Activated naive CD8-positive, alpha-beta T cell treated with anti-CD3 and anti-CD28 coated beads, Interleukin-2, amount 50 U/mL, for 24 hours (primary cell): ENCODE results near the gene TBL1X.

Experiments used
- ATAC-seq: fragments of 150-1000 bp; cut with Tn5 transposase; one replicate; pipeline ENCODE4 v1.10.0; 2021
- DNase-seq: peaks from one replicate; pipeline ENCODE4 v3.0.0; 2021
- H3K27ac Mint-ChIP-seq: one replicate; pipeline ENCODE4 v1.8.0; 2021; ENCODE audit warnings: mild to moderate bottlenecking, mixed read lengths
- H3K27me3 Mint-ChIP-seq: one replicate; pipeline ENCODE4 v1.8.0; 2021; ENCODE audit warnings: mixed read lengths
- H3K36me3 Mint-ChIP-seq: one replicate; pipeline ENCODE4 v1.8.0; 2021; ENCODE audit warnings: low read depth, mixed read lengths
- H3K4me1 Mint-ChIP-seq: one replicate; pipeline ENCODE4 v1.8.0; 2021; ENCODE audit warnings: mixed read lengths
- H3K4me3 Mint-ChIP-seq: one replicate; pipeline ENCODE4 v1.8.0; 2021; ENCODE audit warnings: mild to moderate bottlenecking, moderate library complexity, mixed read lengths
- H3K9me3 Mint-ChIP-seq: one replicate; pipeline ENCODE4 v1.8.0; 2021; ENCODE audit warnings: mixed read lengths

The TBL1X gene

GRCh38 chrX:9770319-9770718 is 305.5 kb downstream of the TBL1X start:
- DNase-seq (no peak), ATAC-seq (no peak)
- H3K4me1 Mint-ChIP-seq: no peaks in the 10 kb centered on the region
- H3K36me3 Mint-ChIP-seq: no peaks in the 10 kb centered on the region
- H3K27ac Mint-ChIP-seq: no peak overlapping the region
- no peak overlapping the region for H3K4me3 Mint-ChIP-seq
- H3K27me3 Mint-ChIP-seq: peaks cover 21% of the 10 kb centered on the region
- no peaks in the 10 kb centered on the region for H3K9me3 Mint-ChIP-seq

GRCh38 chrX:9772943-9773342 is 308.1 kb downstream of the TBL1X start:
- ATAC-seq (no peak), DNase-seq (no peak)
- Mint-ChIP-seq H3K36me3 (no peaks in the 10 kb centered on the region), H3K27me3 (peaks cover 20% of the 10 kb centered on the region), H3K4me3 (no peak overlapping the region), H3K27ac (no peak overlapping the region), H3K9me3 (no peaks in the 10 kb centered on the region), H3K4me1 (no peaks in the 10 kb centered on the region)

GRCh38 chrX:9775930-9776329 is 311.1 kb downstream of the TBL1X start:
- Mint-ChIP-seq H3K9me3 (no peaks in the 10 kb centered on the region), H3K4me1 (no peaks in the 10 kb centered on the region), H3K4me3 (no peak overlapping the region), H3K27me3 (peaks cover 16% of the 10 kb centered on the region), H3K36me3 (no peaks in the 10 kb centered on the region), H3K27ac (no peak overlapping the region)
- ATAC-seq (no peak), DNase-seq (no peak)

- ATAC-seq (no peak), DNase-seq (no peak)
- H3K27me3 Mint-ChIP-seq: peaks cover 16% of the 10 kb centered on the region
- H3K4me1 Mint-ChIP-seq: peaks cover under 1% of the 10 kb centered on the region
- no peak overlapping the region for H3K4me3 Mint-ChIP-seq
- H3K9me3 Mint-ChIP-seq: no peaks in the 10 kb centered on the region
- H3K36me3 Mint-ChIP-seq: no peaks in the 10 kb centered on the region
- no peak overlapping the region for H3K27ac Mint-ChIP-seq
These were observed 317.1 kb downstream of the TBL1X start for GRCh38 chrX:9781941-9782340.

- Mint-ChIP-seq H3K27ac (no peak overlapping the region), H3K27me3 (peaks cover 31% of the 10 kb centered on the region), H3K9me3 (no peaks in the 10 kb centered on the region), H3K36me3 (no peaks in the 10 kb centered on the region), H3K4me1 (peaks cover 2% of the 10 kb centered on the region), H3K4me3 (no peak overlapping the region)
- DNase-seq: no peak
- ATAC-seq: no peak
These were observed 319.5 kb downstream of the TBL1X start for GRCh38 chrX:9784332-9784731.

- Mint-ChIP-seq H3K36me3 (no peaks in the 10 kb centered on the region), H3K27me3 (peaks cover 35% of the 10 kb centered on the region), H3K27ac (no peak overlapping the region), H3K4me3 (no peak overlapping the region), H3K9me3 (no peaks in the 10 kb centered on the region), H3K4me1 (peaks cover 2% of the 10 kb centered on the region)
- DNase-seq (no peak), ATAC-seq (no peak)
These were observed 320.5 kb downstream of the TBL1X start for GRCh38 chrX:9785254-9785943.

- no peak for ATAC-seq
- DNase-seq: no peak
- H3K4me1 Mint-ChIP-seq: peaks cover 2% of the 10 kb centered on the region
- no peaks in the 10 kb centered on the region for H3K9me3 Mint-ChIP-seq
- H3K4me3 Mint-ChIP-seq: peak within 1 kb of the TSS; percentile 58
- no peaks in the 10 kb centered on the region for H3K36me3 Mint-ChIP-seq
- no peak within 1 kb of the TSS for H3K27ac Mint-ChIP-seq
- peaks cover 35% of the 10 kb centered on the region for H3K27me3 Mint-ChIP-seq
These were observed 321.3 kb downstream of the TBL1X start, which contains the start of gene SHROOM2 for GRCh38 chrX:9785944-9786797. SHROOM2 (plus strand) TSS chrX:9786429; CDS start chrX:9786546, 117 bp downstream.

GRCh38 chrX:9786798-9787635 is 322.2 kb downstream of the TBL1X start:
- peaks cover 35% of the 10 kb centered on the region for H3K27me3 Mint-ChIP-seq
- no peaks in the 10 kb centered on the region for H3K36me3 Mint-ChIP-seq
- peak overlapping the region; percentile 58 for H3K4me3 Mint-ChIP-seq
- peaks cover 2% of the 10 kb centered on the region for H3K4me1 Mint-ChIP-seq
- H3K9me3 Mint-ChIP-seq: no peaks in the 10 kb centered on the region
- H3K27ac Mint-ChIP-seq: no peak overlapping the region
- ATAC-seq: no peak
- no peak for DNase-seq

GRCh38 chrX:9788911-9789310 is 324.1 kb downstream of the TBL1X start:
- no peak for DNase-seq
- no peaks in the 10 kb centered on the region for H3K9me3 Mint-ChIP-seq

GRCh38 chrX:9789555-9789954 is 324.7 kb downstream of the TBL1X start:
- DNase-seq: no peak
- H3K36me3 Mint-ChIP-seq: no peaks in the 10 kb centered on the region
- peaks cover 36% of the 10 kb centered on the region for H3K27me3 Mint-ChIP-seq
- ATAC-seq: no peak
- no peak overlapping the region for H3K4me3 Mint-ChIP-seq
- H3K27ac Mint-ChIP-seq: no peak overlapping the region
- H3K9me3 Mint-ChIP-seq: no peaks in the 10 kb centered on the region
- H3K4me1 Mint-ChIP-seq: peaks cover 2% of the 10 kb centered on the region

More at GRCh38 chrX:9788911-9789310, 324.1 kb downstream of the TBL1X start:
- H3K27me3 Mint-ChIP-seq: peaks cover 37% of the 10 kb centered on the region
- H3K27ac Mint-ChIP-seq: no peak overlapping the region
- H3K36me3 Mint-ChIP-seq: no peaks in the 10 kb centered on the region
- H3K4me3 Mint-ChIP-seq: no peak overlapping the region
- no peak for ATAC-seq
- H3K4me1 Mint-ChIP-seq: peaks cover 2% of the 10 kb centered on the region
